Osteocyte (in vitro differentiated cells): ENCODE data around the gene SH3PXD2A. TPM values are rescaled to one million over a fixed set of nuclear protein-coding genes. Genes with fewer than 3 reads are reported as not detected.

Experiments
- DNase-seq: peaks from one replicate; pipeline ENCODE4 v3.0.0; 2021; ENCODE audit warnings: mixed read lengths; ENCODE audit not compliant: unreplicated experiment; ENCODE audit errors: extremely low spot score
- H3K27ac Mint-ChIP-seq: one replicate; pipeline ENCODE4 v1.8.0; 2021; ENCODE audit warnings: mild to moderate bottlenecking, mixed read lengths; ENCODE audit not compliant: unreplicated experiment
- H3K27me3 Mint-ChIP-seq: one replicate; pipeline ENCODE4 v1.8.0; 2021; ENCODE audit warnings: mixed read lengths; ENCODE audit not compliant: unreplicated experiment
- H3K36me3 Mint-ChIP-seq: one replicate; pipeline ENCODE4 v1.8.0; 2021; ENCODE audit warnings: mixed read lengths; ENCODE audit not compliant: unreplicated experiment
- H3K4me1 Mint-ChIP-seq: one replicate; pipeline ENCODE4 v1.8.0; 2021; ENCODE audit warnings: mixed read lengths; ENCODE audit not compliant: unreplicated experiment
- H3K4me3 Mint-ChIP-seq: one replicate; pipeline ENCODE4 v1.8.0; 2021; ENCODE audit warnings: mild to moderate bottlenecking, moderate library complexity, mixed read lengths; ENCODE audit not compliant: unreplicated experiment
- H3K9me3 Mint-ChIP-seq: one replicate; pipeline ENCODE4 v1.8.0; 2021; ENCODE audit warnings: mixed read lengths; ENCODE audit not compliant: unreplicated experiment
- CTCF ChIP-seq: fragments of 200-600 bp; sonication (generic); IDR thresholded peaks from 2 replicates; pipeline ENCODE4 v1.5.0; 2021; ENCODE audit warnings: antibody characterized with exemption, mild to moderate bottlenecking, moderate library complexity
- total RNA-seq: library from RNA; stranded (reverse); gene quantifications from 2 replicates; pipeline ENCODE4 v1.2.1, GENCODE V29; 2021

Gene SH3PXD2A
- total RNA-seq, 1 donor from 2014 or later: 43.0 TPM

GRCh38 chr10:103550229-103550628 is 305.1 kb downstream of the SH3PXD2A start:
- no peak for TF ChIP-seq CTCF
- H3K4me3 Mint-ChIP-seq: no peak overlapping the region
- DNase-seq: no peak
- no peak overlapping the region for H3K27ac Mint-ChIP-seq
- peaks cover 17% of the 10 kb centered on the region for H3K27me3 Mint-ChIP-seq
- peaks cover 5% of the 10 kb centered on the region for H3K4me1 Mint-ChIP-seq
- no peaks in the 10 kb centered on the region for H3K9me3 Mint-ChIP-seq
- no peaks in the 10 kb centered on the region for H3K36me3 Mint-ChIP-seq

GRCh38 chr10:103549349-103549685 is 306.1 kb downstream of the SH3PXD2A start:
- Mint-ChIP-seq H3K27ac (no peak overlapping the region), H3K4me1 (no peaks in the 10 kb centered on the region), H3K27me3 (peaks cover 17% of the 10 kb centered on the region), H3K36me3 (no peaks in the 10 kb centered on the region), H3K4me3 (no peak overlapping the region), H3K9me3 (no peaks in the 10 kb centered on the region)
- DNase-seq: no peak
- no peak for TF ChIP-seq CTCF

- Mint-ChIP-seq H3K27ac (no peak overlapping the region), H3K4me1 (no peaks in the 10 kb centered on the region), H3K4me3 (no peak overlapping the region), H3K27me3 (peaks cover 17% of the 10 kb centered on the region), H3K9me3 (no peaks in the 10 kb centered on the region), H3K36me3 (no peaks in the 10 kb centered on the region)
- TF ChIP-seq CTCF: no peak
- DNase-seq: no peak
Measured at GRCh38 chr10:103548581-103549348, 306.6 kb downstream of the SH3PXD2A start.

GRCh38 chr10:103548006-103548405 is 307.4 kb downstream of the SH3PXD2A start:
- Mint-ChIP-seq H3K27ac (no peak overlapping the region), H3K4me1 (peaks cover 3% of the 10 kb centered on the region), H3K36me3 (no peaks in the 10 kb centered on the region), H3K4me3 (no peak overlapping the region), H3K9me3 (no peaks in the 10 kb centered on the region), H3K27me3 (peaks cover 17% of the 10 kb centered on the region)
- no peak for DNase-seq
- no peak for TF ChIP-seq CTCF

- Mint-ChIP-seq H3K27ac (no peak overlapping the region), H3K9me3 (no peaks in the 10 kb centered on the region), H3K4me1 (peaks cover 9% of the 10 kb centered on the region), H3K4me3 (no peak overlapping the region), H3K36me3 (no peaks in the 10 kb centered on the region), H3K27me3 (peaks cover 12% of the 10 kb centered on the region)
- DNase-seq: no peak
- TF ChIP-seq CTCF: no peak
Measured at GRCh38 chr10:103547391-103547946, 307.9 kb downstream of the SH3PXD2A start.
